Ovary (tissue), 3 donors: ENCODE data around the gene CACNA1F.

ENCODE experiments used
- CTCF ChIP-seq, 3 donors: fragments of 450-650 bp in 2 of 3; fragments of 200-600 bp in 1 of 3; IDR thresholded peaks; one replicate each; pipeline versions ENCODE4 v1.5.1 to v1.8.0; 2016 to 2022; ENCODE audit warnings: antibody characterized with exemption in 3 of 3, mild to moderate bottlenecking in 1 of 3
- EP300 ChIP-seq: sonication (generic); formaldehyde crosslinking; IDR thresholded peaks from one replicate; pipeline ENCODE4 v1.6.1; 2017; ENCODE audit warnings: antibody characterized with exemption
- POLR2A ChIP-seq: fragments of 450-650 bp; IDR thresholded peaks from one replicate; pipeline ENCODE4 v1.6.1; 2017; ENCODE audit warnings: antibody characterized with exemption, mild to moderate bottlenecking, moderate library complexity
- donor health status: DM: no; HTN: no; CAD: no.

GRCh38 chrX:49276207-49276606 is 43.1 kb upstream of the CACNA1F start:
- TF ChIP-seq CTCF (IDR thresholded peaks at IDR 0.05): no peak
- TF ChIP-seq POLR2A: no peak
- TF ChIP-seq EP300: no peak
